H1 (cell line): ENCODE measurements around the gene EPHA5. TPM values are rescaled to one million over a fixed set of nuclear protein-coding genes. Genes with fewer than 3 reads are reported as not detected.

Experiments
- CTCF ChIA-PET: fragments of 300-600 bp; sonication (Branson Sonifier 250); formaldehyde crosslinking; loops from one replicate; lab custom pipeline; 2021; ENCODE audit not compliant: partially characterized antibody; lab: Charles Lee
- POLR2A ChIA-PET: fragments of 300-600 bp; sonication (Branson Sonifier 250); formaldehyde crosslinking; loops from one replicate; lab custom pipeline; 2021; ENCODE audit warnings: inconsistent platforms; ENCODE audit not compliant: partially characterized antibody; lab: Charles Lee
- DNase-seq, 2 experiments: peaks; one replicate each; pipeline versions ENCODE4 v3.0.0 to v3.0.0-alpha.2; 2010 to 2022; ENCODE audit warnings: low spot score in 2 of 2, low read depth in 1 of 2, mixed read lengths in 1 of 2
- FAIRE-seq: peaks from 2 replicates; lab custom pipeline; 2011; peaks lifted over from hg19 to GRCh38; lab: Jason Lieb, UNC
- H2AFZ ChIP-seq: 2 replicates; pipeline ENCODE4 v1.8.1; 2012; ENCODE audit warnings: low read length, inconsistent platforms
- H2AK5ac ChIP-seq: 2 replicates; pipeline ENCODE4 v1.6.1; 2013; ENCODE audit warnings: low read depth, low read length
- H2BK120ac ChIP-seq: replicated peaks from 2 replicates; pipeline ENCODE3; 2013; ENCODE audit warnings: low read depth, low read length, inconsistent platforms
- H2BK12ac ChIP-seq: 2 replicates; pipeline ENCODE4 v1.6.1; 2013; ENCODE audit warnings: low read depth, low read length
- H2BK15ac ChIP-seq: 2 replicates; pipeline ENCODE4 v1.6.1; 2013; ENCODE audit warnings: low read length
- H2BK20ac ChIP-seq: 2 replicates; pipeline ENCODE4 v1.6.1; 2013; ENCODE audit warnings: low read length
- H2BK5ac ChIP-seq: 2 replicates; pipeline ENCODE4 v1.6.1; 2013; ENCODE audit warnings: low read depth, low read length
- H3K14ac ChIP-seq: 2 replicates; pipeline ENCODE4 v1.6.1; 2013; ENCODE audit warnings: inconsistent platforms; ENCODE audit not compliant: insufficient read length
- H3K18ac ChIP-seq: 2 replicates; pipeline ENCODE4 v1.6.1; 2013; ENCODE audit warnings: low read length; ENCODE audit errors: extremely low read depth
- H3K23ac ChIP-seq: 2 replicates; pipeline ENCODE4 v1.6.1; 2013; ENCODE audit warnings: inconsistent platforms; ENCODE audit not compliant: insufficient read length
- H3K23me2 ChIP-seq: 2 replicates; pipeline ENCODE4 v1.6.1; 2013; ENCODE audit warnings: low read depth, low read length
- H3K27ac ChIP-seq: 2 replicates; pipeline ENCODE4 v1.6.1; 2011; ENCODE audit warnings: low read depth, low read length, inconsistent platforms
- H3K27me3 ChIP-seq, 4 experiments: replicated peaks in 1 of 4; 1 replicate in 1 of 4; 2 replicates in 3 of 4; pipeline versions ENCODE4 v1.6.1 to v1.8.1; 2011 to 2013; ENCODE audit warnings: low read length in 3 of 4, mild to moderate bottlenecking in 3 of 4, inconsistent platforms in 2 of 4, mixed read lengths in 2 of 4, moderate library complexity in 1 of 4; ENCODE audit not compliant: control insufficient read depth in 3 of 4, insufficient read depth in 3 of 4; ENCODE audit errors: extremely low read depth in 1 of 4
- H3K36me3 ChIP-seq, 4 experiments: 2 replicates each; pipeline versions ENCODE4 v1.6.1 to v1.8.1; 2011 to 2013; ENCODE audit warnings: mild to moderate bottlenecking in 4 of 4, low read length in 3 of 4, moderate library complexity in 2 of 4, control low read depth in 1 of 4, inconsistent platforms in 1 of 4; ENCODE audit not compliant: insufficient read depth in 4 of 4, control insufficient read depth in 2 of 4
- H3K4ac ChIP-seq: replicated peaks from 2 replicates; pipeline ENCODE3; 2013; ENCODE audit warnings: low read length, low read depth, mixed read lengths, inconsistent platforms; ENCODE audit not compliant: insufficient read length
- H3K4me1 ChIP-seq, 4 experiments: replicated peaks in 1 of 4; 1 replicate in 1 of 4; 2 replicates in 3 of 4; pipeline versions ENCODE4 v1.6.1 to v1.8.1; 2011 to 2013; ENCODE audit warnings: low read length in 3 of 4, inconsistent platforms in 2 of 4, mixed read lengths in 1 of 4; ENCODE audit not compliant: insufficient read depth in 4 of 4, control insufficient read depth in 3 of 4
- H3K4me2 ChIP-seq, 2 experiments: 2 replicates each; pipeline versions ENCODE4 v1.6.1 to v1.8.1; 2011 to 2013; ENCODE audit warnings: low read depth in 2 of 2, low read length in 2 of 2, control low read depth in 1 of 2, inconsistent platforms in 1 of 2, mild to moderate bottlenecking in 1 of 2; ENCODE audit not compliant: insufficient read depth in 1 of 2
- H3K4me3 ChIP-seq, 4 experiments: fragments of 200-600, 300-600 bp in 1 of 4; sonication (generic), shearing (Covaris generic), sonication (Bioruptor Twin) in 1 of 4; 2 replicates each; pipeline versions ENCODE4 v1.5.1 to v1.8.1; 2011 to 2016; ENCODE audit warnings: low read length in 4 of 4, low read depth in 3 of 4, control low read depth in 2 of 4, inconsistent platforms in 2 of 4, mild to moderate bottlenecking in 2 of 4, mixed read lengths in 1 of 4, moderate library complexity in 1 of 4; ENCODE audit not compliant: insufficient read depth in 2 of 4; ENCODE audit errors: extremely low read depth in 1 of 4
- H3K56ac ChIP-seq: replicated peaks from 2 replicates; pipeline ENCODE3; 2013; ENCODE audit warnings: low read depth, mild to moderate bottlenecking, mixed read lengths, low read length, inconsistent platforms; ENCODE audit not compliant: insufficient read length
- H3K79me1 ChIP-seq: 2 replicates; pipeline ENCODE4 v1.6.1; 2013; ENCODE audit warnings: low read depth, low read length, control low read depth
- H3K79me2 ChIP-seq, 2 experiments: 2 replicates each; pipeline versions ENCODE4 v1.6.1 to v1.8.1; 2012 to 2013; ENCODE audit warnings: low read length in 2 of 2, mild to moderate bottlenecking in 2 of 2, inconsistent platforms in 1 of 2; ENCODE audit not compliant: insufficient read depth in 2 of 2, control insufficient read depth in 1 of 2
- H3K9ac ChIP-seq, 4 experiments: replicated peaks in 1 of 4; 1 replicate in 1 of 4; 2 replicates in 3 of 4; pipeline versions ENCODE4 v1.6.1 to v1.8.1; 2011 to 2013; ENCODE audit warnings: low read depth in 3 of 4, low read length in 3 of 4, control low read depth in 2 of 4, mild to moderate bottlenecking in 2 of 4, moderate library complexity in 2 of 4, inconsistent platforms in 1 of 4; ENCODE audit errors: extremely low read depth in 1 of 4
- H3K9me3 ChIP-seq, 2 experiments: 2 replicates each; pipeline versions ENCODE4 v1.6.1 to v1.8.1; 2012 to 2013; ENCODE audit warnings: mild to moderate bottlenecking in 2 of 2, moderate library complexity in 2 of 2, control low read depth in 1 of 2, inconsistent platforms in 1 of 2, low read depth in 1 of 2, low read length in 1 of 2, mixed read lengths in 1 of 2; ENCODE audit not compliant: insufficient read depth in 2 of 2
- H4K20me1 ChIP-seq, 2 experiments: replicated peaks in 1 of 2; 2 replicates each; pipeline versions ENCODE3 to v1.8.1; 2011 to 2013; ENCODE audit warnings: inconsistent platforms in 2 of 2, low read length in 2 of 2, mild to moderate bottlenecking in 1 of 2; ENCODE audit not compliant: insufficient read depth in 2 of 2, control insufficient read depth in 1 of 2
- H4K5ac ChIP-seq: 2 replicates; pipeline ENCODE4 v1.6.1; 2013; ENCODE audit warnings: low read length, low read depth, mixed read lengths, inconsistent platforms; ENCODE audit not compliant: insufficient read length
- H4K8ac ChIP-seq: 2 replicates; pipeline ENCODE4 v1.8.0; 2013; ENCODE audit warnings: mild to moderate bottlenecking, moderate library complexity, low read length, inconsistent platforms; ENCODE audit not compliant: insufficient read depth; ENCODE audit errors: extremely low read depth
- H4K91ac ChIP-seq: replicated peaks from 2 replicates; pipeline ENCODE3; 2013; ENCODE audit warnings: low read length, mixed read lengths, inconsistent platforms; ENCODE audit not compliant: insufficient read length
- E2F6 ChIP-seq: IDR thresholded peaks from 2 replicates; pipeline ENCODE4 v1.6.1; 2012; ENCODE audit warnings: inconsistent platforms
- RAD21 ChIP-seq, 2 experiments: IDR thresholded peaks in 1 of 2; conservative IDR thresholded peaks in 1 of 2; 2 replicates each; pipeline ENCODE4 v1.6.1; 2011; ENCODE audit warnings: low read depth in 2 of 2, low read length in 2 of 2, improper control_type of control experiment in 1 of 2, inconsistent platforms in 1 of 2, mild to moderate bottlenecking in 1 of 2, moderate library complexity in 1 of 2
- TAF1 ChIP-seq: IDR thresholded peaks from 2 replicates; pipeline ENCODE4 v1.6.1; 2011; ENCODE audit warnings: mild to moderate bottlenecking, low read depth, low read length
- WGBS, 2 experiments: shearing (Covaris generic) in 1 of 2; methylation state at CpG; one replicate each; pipeline versions ENCODE4 v1.1.6 to v1.1.7; 2013 to 2015; ENCODE audit warnings: low lambda C conversion rate in 2 of 2, mixed read lengths in 2 of 2, inconsistent platforms in 1 of 2, low coverage in 1 of 2, missing lambda C conversion rate in 1 of 2; ENCODE audit not compliant: insufficient replicate concordance in 2 of 2, insufficient coverage in 1 of 2, insufficient read length in 1 of 2; ENCODE audit errors: extremely low coverage in 1 of 2, missing lambda C conversion rate in 1 of 2; 5-methylcytosine and 5-hydroxymethylcytosine counted together
- polyA plus RNA-seq, 7 experiments: library from polyadenylated mRNA; depleted of rRNA in 3 of 7; stranded (reverse) in 5 of 7; unstranded in 2 of 7; fragments of >200 nt in 5 of 7; fragments of 200-250 nt in 2 of 7; gene quantifications; 1 replicate in 5 of 7; 2 replicates in 1 of 7; 4 replicates in 1 of 7; pipeline versions ENCODE4 v1.2.1 to v1.2.3, GENCODE V29; 2011 to 2013; ENCODE audit warnings: missing spikeins in 2 of 7, mixed read lengths in 2 of 7
- total RNA-seq: library from RNA; stranded (reverse); fragmentation: NEBNext Ultra II Directional; extraction: Animal tissue kit (Norgen Biotek cat#: 25700); gene quantifications from 2 replicates; pipeline ENCODE4 v1.2.1, GENCODE V29; 2021

EPHA5 gene
- total and polyA plus RNA-seq, 2 of the 8 experiments (the other 6 are each of a cell fraction or from before 2014, with no cell fraction given): 0.03 to 0.11 TPM

DNA sequence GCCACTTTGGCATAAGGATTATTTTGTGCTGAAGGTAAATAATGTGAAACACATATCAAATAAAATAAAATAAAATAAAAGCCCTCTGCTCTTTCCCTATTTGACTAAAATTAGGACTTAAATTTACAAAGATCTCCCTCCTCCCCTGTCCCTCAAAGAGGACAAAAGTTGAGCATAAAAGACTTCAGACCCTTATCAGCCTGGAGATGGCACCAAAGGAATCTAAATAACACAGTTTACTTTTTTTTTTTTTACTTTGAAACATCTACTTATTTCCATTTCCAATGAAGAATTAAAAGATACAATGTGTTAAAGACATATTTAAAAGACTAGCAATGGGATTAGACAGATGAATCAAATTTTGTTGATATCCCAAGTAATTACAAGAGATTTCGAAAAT, 89.7 kb downstream of the EPHA5 start:
- Histone ChIP-seq H3K14ac (no peak overlapping the region), H3K27ac (no peak overlapping the region), H3K9ac (no peak overlapping the region), H3K4me3 (no peak overlapping the region), H2BK20ac (no peak overlapping the region), H2BK15ac (no peak overlapping the region), H3K36me3 (no peaks in the 10 kb centered on the region), H3K56ac (no peak overlapping the region), H3K79me2 (no peaks in the 10 kb centered on the region), H2BK12ac (no peak overlapping the region), H4K5ac (no peak overlapping the region), H3K79me1 (no peaks in the 10 kb centered on the region), H3K4me2 (no peak overlapping the region), H3K18ac (no peak overlapping the region), H3K9me3 (no peaks in the 10 kb centered on the region), H4K8ac (no peak overlapping the region), H4K20me1 (no peaks in the 10 kb centered on the region), H2AK5ac (no peak overlapping the region), H3K23ac (no peak overlapping the region), H2BK120ac (no peak overlapping the region), H3K4me1 (no peaks in the 10 kb centered on the region), H3K4ac (no peak overlapping the region), H2AFZ (no peak overlapping the region), H3K23me2 (no peaks in the 10 kb centered on the region), H3K27me3 (no peaks in the 10 kb centered on the region), H2BK5ac (no peak overlapping the region), H4K91ac (no peak overlapping the region)
- FAIRE-seq (peak; percentile 13), DNase-seq (no peak)
- CTCF ChIA-PET: no interaction called here
- WGBS, 2 experiments: 81% methylated on average over 1 of the region's 1 CpG; no CpG with 5 or more reads in 1 of the 2 experiments
- no peak for TF ChIP-seq TAF1
- TF ChIP-seq E2F6: no peak
- peak; percentile 51 for TF ChIP-seq RAD21 (IDR thresholded peaks at IDR 0.05 in 1 of 2, conservative IDR thresholded peaks at IDR 0.05 in 1 of 2; ENCODE audit: low read depth in 2 of 2, low read length in 2 of 2)
- POLR2A ChIA-PET: no interaction called here
